Activated CD4-positive, alpha-beta T cell treated with anti-CD3 and anti-CD28 coated beads, Interleukin-2, amount 50 U/mL, for 1 hour (primary cell): ENCODE measurements around the gene PTOV1.
A peak's percentile ranks its signal among the peaks of the same experiment; 100 is the strongest.

ENCODE experiments used
- DNase-seq: peaks from one replicate; pipeline ENCODE4 v3.0.0-alpha.2; 2020

The PTOV1 gene

GRCh38 chr19:49877020-49877878, 26.3 kb downstream of the PTOV1 start, which contains the start of the genes AKT1S1 and TBC1D17:
AKT1S1 (minus strand) TSS chr19:49877355; CDS start chr19:49873295, 4,060 bp downstream.
TBC1D17 (plus strand) TSS chr19:49877702; CDS start chr19:49877724, 22 bp downstream.
- DNase-seq: peak; percentile 96

- DNase-seq: peak; percentile 98
These were observed 27.2 kb downstream of the PTOV1 start for GRCh38 chr19:49877879-49878743.

- DNase-seq: no peak
These were observed 27.7 kb downstream of the PTOV1 start for GRCh38 chr19:49878744-49879070.

- no peak for DNase-seq
These were observed 28.4 kb downstream of the PTOV1 start for GRCh38 chr19:49879243-49879963.

- no peak for DNase-seq
These were observed 29.4 kb downstream of the PTOV1 start for GRCh38 chr19:49880162-49880869.

GRCh38 chr19:49881186-49881585, 30.2 kb downstream of the PTOV1 start:
- no peak for DNase-seq

GRCh38 chr19:49881672-49882394, 30.9 kb downstream of the PTOV1 start:
- DNase-seq: no peak

- no peak for DNase-seq
These were observed 31.7 kb downstream of the PTOV1 start for GRCh38 chr19:49882643-49883042.

GRCh38 chr19:49883094-49883493, 32.1 kb downstream of the PTOV1 start:
- DNase-seq: no peak

GRCh38 chr19:49884109-49884508, 33.1 kb downstream of the PTOV1 start:
- no peak for DNase-seq

- DNase-seq: no peak
These were observed 33.8 kb downstream of the PTOV1 start for GRCh38 chr19:49884760-49885159.

GRCh38 chr19:49887037-49887664, 36.2 kb downstream of the PTOV1 start:
- DNase-seq: no peak

GRCh38 chr19:49887665-49888509, 36.9 kb downstream of the PTOV1 start:
- DNase-seq: no peak

- DNase-seq: no peak
These were observed 37.5 kb downstream of the PTOV1 start for GRCh38 chr19:49888510-49888824.

- no peak for DNase-seq
These were observed 38.2 kb downstream of the PTOV1 start for GRCh38 chr19:49889038-49889686.

GRCh38 chr19:49889687-49890348, 38.9 kb downstream of the PTOV1 start:
- DNase-seq: peak; percentile 72

GRCh38 chr19:49890349-49891311, 39.7 kb downstream of the PTOV1 start:
- DNase-seq: peak; percentile 68

GRCh38 chr19:49891393-49891792, 40.4 kb downstream of the PTOV1 start:
- DNase-seq: no peak
